ENCODE measurements around the gene GGCX. TPM values are rescaled to one million over a fixed set of nuclear protein-coding genes. Genes with fewer than 3 reads are reported as not detected.
A peak's percentile ranks its signal among the peaks of the same experiment; 100 is the strongest.

GGCX gene
- total and polyA plus RNA-seq, 9 of the 15 experiments (the other 6 are each of a cell fraction or from before 2014, with no cell fraction given) = 14.4 to 47.1 (median 28.1) TPM

DNA sequence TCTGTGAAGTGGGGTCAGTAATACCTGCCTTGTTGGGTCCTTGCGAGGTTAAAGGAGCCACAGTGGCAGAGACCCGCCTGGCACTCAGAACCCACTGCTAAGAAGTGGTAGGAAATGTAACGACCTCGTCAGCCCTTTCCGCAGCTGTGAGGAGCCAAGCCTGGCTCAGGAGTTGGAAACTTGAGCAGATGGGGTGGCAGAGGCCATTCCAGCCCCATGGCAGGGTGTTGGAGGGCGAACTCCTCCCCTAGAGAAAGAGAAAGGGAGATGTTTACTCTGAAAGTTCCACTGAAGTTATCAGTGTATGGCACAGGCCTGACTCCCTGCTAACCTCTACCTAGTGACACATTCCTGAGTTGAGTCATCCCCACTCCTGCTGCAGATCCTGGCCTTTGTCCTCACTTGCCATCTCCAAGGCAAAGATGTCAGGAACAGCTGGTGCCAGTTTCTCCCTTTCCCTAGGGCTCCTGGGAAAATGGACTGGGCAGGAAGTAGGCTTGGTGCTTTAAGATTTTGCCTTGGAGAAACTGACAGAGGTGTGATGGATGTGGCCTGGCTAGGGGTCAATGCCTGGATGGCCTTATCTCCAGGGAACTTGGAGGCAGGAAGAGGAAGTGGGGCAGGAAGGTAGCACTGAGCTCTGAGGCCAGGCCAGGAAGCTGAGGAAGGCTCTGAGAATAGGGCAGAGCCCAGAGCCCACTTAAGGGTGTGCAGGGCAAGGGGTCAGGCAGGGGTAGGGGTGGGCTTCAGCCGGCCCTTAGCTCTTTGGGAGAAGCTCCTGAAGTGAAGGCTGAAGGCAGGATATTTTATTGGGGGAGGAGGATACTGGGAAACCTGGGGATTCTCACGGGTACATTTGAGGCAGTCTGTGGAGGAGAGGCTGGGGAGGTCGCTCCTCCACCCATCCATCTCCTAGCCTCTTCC lies 23.8 kb upstream of the GGCX start (continued):
- TF ChIP-seq, protein P1, sequence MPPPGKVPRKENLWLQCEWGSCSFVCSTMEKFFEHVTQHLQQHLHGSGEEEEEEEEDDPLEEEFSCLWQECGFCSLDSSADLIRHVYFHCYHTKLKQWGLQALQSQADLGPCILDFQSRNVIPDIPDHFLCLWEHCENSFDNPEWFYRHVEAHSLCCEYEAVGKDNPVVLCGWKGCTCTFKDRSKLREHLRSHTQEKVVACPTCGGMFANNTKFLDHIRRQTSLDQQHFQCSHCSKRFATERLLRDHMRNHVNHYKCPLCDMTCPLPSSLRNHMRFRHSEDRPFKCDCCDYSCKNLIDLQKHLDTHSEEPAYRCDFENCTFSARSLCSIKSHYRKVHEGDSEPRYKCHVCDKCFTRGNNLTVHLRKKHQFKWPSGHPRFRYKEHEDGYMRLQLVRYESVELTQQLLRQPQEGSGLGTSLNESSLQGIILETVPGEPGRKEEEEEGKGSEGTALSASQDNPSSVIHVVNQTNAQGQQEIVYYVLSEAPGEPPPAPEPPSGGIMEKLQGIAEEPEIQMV (tag; conservative IDR thresholded peaks at IDR 0.05; ENCODE audit: low read depth) = 0 out of 2 replicates have a peak, but pooled peaks have one; percentile 30
- TF ChIP-seq POLR2AphosphoS5 (IDR thresholded peaks at IDR 0.05; ENCODE audit: control insufficient read depth, insufficient read depth, low read depth, low read length) = peak; percentile 34; the same call in 1 of the 2 replicates
- TF ChIP-seq RCOR1 (IDR thresholded peaks at IDR 0.05; ENCODE audit: borderline replicate concordance in 1 of 2, low read depth in 2 of 2, low read length in 2 of 2) = peak in 1 of 2 experiments; percentile 63; a peak in 2 of 4 replicates
- no peak for TF ChIP-seq PHTF2 (CRISPR knock-in tag; IDR thresholded peaks at IDR 0.05)
- no peak for TF ChIP-seq NUFIP1 (IDR thresholded peaks at IDR 0.05; ENCODE audit: partially characterized antibody)
- peak; percentile 94 for TF ChIP-seq JUND (IDR thresholded peaks at IDR 0.05; ENCODE audit: borderline replicate concordance, low read depth, low read length)
- TF ChIP-seq JUND (tag; IDR thresholded peaks at IDR 0.05; ENCODE audit: borderline replicate concordance, low read depth, low read length) = peak; percentile 95; the same call in 2 of the 3 replicates
- TF ChIP-seq PRMT5 (CRISPR knock-in tag; IDR thresholded peaks at IDR 0.05) = no peak
- no peak for TF ChIP-seq HNRNPUL1 (IDR thresholded peaks at IDR 0.05; ENCODE audit: low read length)
- TF ChIP-seq POLR2A (conservative IDR thresholded peaks at IDR 0.05) = 0 out of 2 replicates have a peak, but pooled peaks have one; percentile 37
- TF ChIP-seq ZBTB17 (CRISPR knock-in tag; IDR thresholded peaks at IDR 0.05) = peak; percentile 47; the same call in 1 of the 2 replicates
- TF ChIP-seq ZNF282 (CRISPR knock-in tag; IDR thresholded peaks at IDR 0.05) = no peak
- TF ChIP-seq SMARCE1 (IDR thresholded peaks at IDR 0.05) = peak; percentile 95
- no peak for TF ChIP-seq ZKSCAN3 (CRISPR knock-in tag; IDR thresholded peaks at IDR 0.05)
- TF ChIP-seq, protein P2, sequence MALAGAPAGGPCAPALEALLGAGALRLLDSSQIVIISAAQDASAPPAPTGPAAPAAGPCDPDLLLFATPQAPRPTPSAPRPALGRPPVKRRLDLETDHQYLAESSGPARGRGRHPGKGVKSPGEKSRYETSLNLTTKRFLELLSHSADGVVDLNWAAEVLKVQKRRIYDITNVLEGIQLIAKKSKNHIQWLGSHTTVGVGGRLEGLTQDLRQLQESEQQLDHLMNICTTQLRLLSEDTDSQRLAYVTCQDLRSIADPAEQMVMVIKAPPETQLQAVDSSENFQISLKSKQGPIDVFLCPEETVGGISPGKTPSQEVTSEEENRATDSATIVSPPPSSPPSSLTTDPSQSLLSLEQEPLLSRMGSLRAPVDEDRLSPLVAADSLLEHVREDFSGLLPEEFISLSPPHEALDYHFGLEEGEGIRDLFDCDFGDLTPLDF (CRISPR knock-in tag; IDR thresholded peaks at IDR 0.05) = no peak
- no peak for TF ChIP-seq NR3C1 (CRISPR knock-in tag; IDR thresholded peaks at IDR 0.05)
- TF ChIP-seq, protein P3, sequence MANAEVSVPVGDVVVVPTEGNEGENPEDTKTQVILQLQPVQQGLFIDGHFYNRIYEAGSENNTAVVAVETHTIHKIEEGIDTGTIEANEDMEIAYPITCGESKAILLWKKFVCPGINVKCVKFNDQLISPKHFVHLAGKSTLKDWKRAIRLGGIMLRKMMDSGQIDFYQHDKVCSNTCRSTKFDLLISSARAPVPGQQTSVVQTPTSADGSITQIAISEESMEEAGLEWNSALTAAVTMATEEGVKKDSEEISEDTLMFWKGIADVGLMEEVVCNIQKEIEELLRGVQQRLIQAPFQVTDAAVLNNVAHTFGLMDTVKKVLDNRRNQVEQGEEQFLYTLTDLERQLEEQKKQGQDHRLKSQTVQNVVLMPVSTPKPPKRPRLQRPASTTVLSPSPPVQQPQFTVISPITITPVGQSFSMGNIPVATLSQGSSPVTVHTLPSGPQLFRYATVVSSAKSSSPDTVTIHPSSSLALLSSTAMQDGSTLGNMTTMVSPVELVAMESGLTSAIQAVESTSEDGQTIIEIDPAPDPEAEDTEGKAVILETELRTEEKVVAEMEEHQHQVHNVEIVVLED (CRISPR knock-in tag; IDR thresholded peaks at IDR 0.05) = no peak
- no peak for TF ChIP-seq ZNF75A (CRISPR knock-in tag; IDR thresholded peaks at IDR 0.05)
- TF ChIP-seq TRIM24 (IDR thresholded peaks at IDR 0.05) = peak; percentile 22 to 45; a peak in 2 of 4 replicates
- TF ChIP-seq, protein P4, sequence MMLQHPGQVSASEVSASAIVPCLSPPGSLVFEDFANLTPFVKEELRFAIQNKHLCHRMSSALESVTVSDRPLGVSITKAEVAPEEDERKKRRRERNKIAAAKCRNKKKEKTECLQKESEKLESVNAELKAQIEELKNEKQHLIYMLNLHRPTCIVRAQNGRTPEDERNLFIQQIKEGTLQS (IDR thresholded peaks at IDR 0.05) = peak; percentile 96
- TF ChIP-seq, protein P4 (CRISPR knock-in tag; conservative IDR thresholded peaks at IDR 0.05) = peak; percentile 81
- no peak for TF ChIP-seq BRCA1 (IDR thresholded peaks at IDR 0.05)
- no peak for TF ChIP-seq BRCA1 (CRISPR knock-in tag; IDR thresholded peaks at IDR 0.05)
- no peak for TF ChIP-seq NFE2L1 (tag; IDR thresholded peaks at IDR 0.05; ENCODE audit: borderline replicate concordance, low read depth)
- no peak for TF ChIP-seq PCBP2 (IDR thresholded peaks at IDR 0.05; ENCODE audit: low read depth, low read length, poor library complexity, severe bottlenecking)

Data from K562 (cell line).